Brain microvascular endothelial cell (primary cell): ENCODE results near the gene TAS2R5.
"Not testable (repeated sequence)": the region's sequence is repeated elsewhere in the genome, so short reads cannot be mapped to it uniquely, and the experiment has no call there.

ENCODE experiments used
- DNase-seq: peaks from one replicate; pipeline ENCODE4 v3.0.0-alpha.2; 2020
- H3K27ac ChIP-seq: fragments of 250-450 bp; sonication (Bioruptor Pico); 2 replicates; pipeline ENCODE4 v1.5.1; 2020; ENCODE audit warnings: mild to moderate bottlenecking, moderate library complexity
- H3K27me3 ChIP-seq: fragments of 250-450 bp; sonication (Bioruptor Pico); replicated peaks from 2 replicates; pipeline ENCODE4 v1.5.1; 2020; ENCODE audit warnings: mild to moderate bottlenecking
- H3K36me3 ChIP-seq: fragments of 250-450 bp; sonication (Bioruptor Pico); replicated peaks from 2 replicates; pipeline ENCODE4 v1.5.1; 2020; ENCODE audit warnings: mild to moderate bottlenecking
- H3K4me3 ChIP-seq: 2 replicates; pipeline ENCODE4 v1.5.1; 2011; ENCODE audit warnings: low read depth, mild to moderate bottlenecking, control low read depth, low read length, moderate library complexity
- CTCF ChIP-seq: IDR thresholded peaks from 2 replicates; pipeline ENCODE4 v1.5.1; 2011; ENCODE audit warnings: low read depth, mild to moderate bottlenecking, moderate library complexity, low read length, control low read depth, inconsistent platforms; ENCODE audit errors: missing control alignments
- in situ Hi-C: cut with HindIII; loops from 2 replicates; pipeline ENCODE4 v1.10.0; 2017; ENCODE audit warnings: low sequenced_read_pairs, low pct_ligation_motif_present

TAS2R5 gene

GRCh38 chr7:141792526-141792925 is 2.5 kb downstream of the TAS2R5 start:
- in situ Hi-C loops, result no loop called here
- Histone ChIP-seq H3K27ac (no peak overlapping the region), H3K27me3 (no peaks in the 10 kb centered on the region), H3K4me3 (no peak overlapping the region), H3K36me3 (no peaks in the 10 kb centered on the region)
- no peak for DNase-seq
- TF ChIP-seq CTCF, result no peak

GRCh38 chr7:141820067-141820466 is 30.1 kb downstream of the TAS2R5 start:
- H3K4me3 ChIP-seq, result no peak overlapping the region
- H3K27me3 ChIP-seq, result no peaks in the 10 kb centered on the region
- no peak for DNase-seq
- H3K27ac ChIP-seq, result no peak overlapping the region
- in situ Hi-C loops, result no loop called here
- TF ChIP-seq CTCF, result no peak
- H3K36me3 ChIP-seq, result no peaks in the 10 kb centered on the region

- in situ Hi-C loops, H3K36me3 ChIP-seq, H3K27ac ChIP-seq, DNase-seq, H3K27me3 ChIP-seq, H3K4me3 ChIP-seq: not testable (repeated sequence)
Observed at GRCh38 chr7:141822432-141822831, 32.4 kb downstream of the TAS2R5 start.

DNA sequence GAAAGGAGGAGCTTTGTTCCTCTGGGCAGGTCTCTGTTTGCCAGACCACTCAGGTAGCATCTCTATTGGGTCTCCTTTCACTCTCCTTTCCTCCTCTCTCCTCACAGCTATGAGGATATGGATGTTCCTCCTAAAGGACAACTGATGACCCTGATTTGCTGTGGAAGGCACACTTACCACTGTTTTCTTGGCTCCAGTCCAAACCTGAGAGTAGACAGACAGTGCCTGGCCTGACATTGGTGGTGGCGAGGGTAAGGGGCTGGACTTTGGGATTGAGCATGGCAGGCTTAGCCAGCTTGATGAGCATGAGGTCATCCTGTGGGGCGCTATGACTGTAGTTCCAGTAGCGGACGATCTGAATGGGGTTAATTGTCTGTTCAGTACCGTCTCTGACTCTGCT is 47.7 kb downstream of the TAS2R5 start:
- no peak for DNase-seq
- TF ChIP-seq CTCF, result no peak
- no peak overlapping the region for H3K27ac ChIP-seq
- H3K36me3 ChIP-seq, result no peaks in the 10 kb centered on the region
- no peaks in the 10 kb centered on the region for H3K27me3 ChIP-seq
- no peak overlapping the region for H3K4me3 ChIP-seq
- in situ Hi-C loops, result no loop called here

- Histone ChIP-seq H3K36me3 (no peaks in the 10 kb centered on the region), H3K27ac (no peak overlapping the region), H3K4me3 (no peak overlapping the region), H3K27me3 (no peaks in the 10 kb centered on the region)
- no peak for DNase-seq
- no peak for TF ChIP-seq CTCF
- in situ Hi-C loops, result no loop called here
Observed at GRCh38 chr7:141838581-141838980, 48.6 kb downstream of the TAS2R5 start.

GRCh38 chr7:141839256-141839655 is 49.2 kb downstream of the TAS2R5 start:
- in situ Hi-C loops, result no loop called here
- Histone ChIP-seq H3K4me3 (no peak overlapping the region), H3K36me3 (no peaks in the 10 kb centered on the region), H3K27ac (no peak overlapping the region), H3K27me3 (no peaks in the 10 kb centered on the region)
- no peak for TF ChIP-seq CTCF
- DNase-seq, result no peak
